GM12878 (cell line): ENCODE measurements around the gene MSH3. TPM values are rescaled to one million over a fixed set of nuclear protein-coding genes. Genes with fewer than 3 reads are reported as not detected.

Experiments used
- ATAC-seq: fragments of 200-7000 bp; cut with Tn5 transposase; 3 replicates; pipeline ENCODE4 v1.9.1; 2020; ENCODE audit warnings: mild to moderate bottlenecking, moderate library complexity
- BruUV-seq: library from RNA; stranded (reverse); fragments of 400-500 nt; replicated peaks from 2 replicates; lab custom pipeline; 2021; lab: Mats Ljungman, UMichigan
- CTCF ChIA-PET: fragments of 300-600 bp; sonication (Branson Sonifier 250); formaldehyde crosslinking; extraction: SDS; loops from one replicate; lab custom pipeline; 2021; ENCODE audit warnings: inconsistent platforms; lab: Yijun Ruan, JAX
- POLR2A ChIA-PET: fragments of 350-600 bp; formaldehyde crosslinking; extraction: SDS; loops from one replicate; lab custom pipeline; 2021; ENCODE audit warnings: inconsistent platforms; lab: Charles Lee
- RAD21 ChIA-PET: fragments of 300-600 bp; sonication (Branson Sonifier 250); formaldehyde crosslinking; loops from one replicate; lab custom pipeline; 2023; ENCODE audit warnings: antibody characterized with exemption; ENCODE audit not compliant: unreplicated experiment; lab: Charles Lee
- SMC1A ChIA-PET: fragments of 300-600 bp; sonication (Branson Sonifier 250); formaldehyde crosslinking; loops from one replicate; lab custom pipeline; 2023; ENCODE audit not compliant: unreplicated experiment, uncharacterized antibody; lab: Charles Lee
- DNase-seq: peaks from one replicate; pipeline ENCODE4 v3.0.0-alpha.2; 2011; ENCODE audit warnings: low read depth, low spot score
- FAIRE-seq: peaks from 3 replicates; lab custom pipeline; 2011; peaks lifted over from hg19 to GRCh38; lab: Jason Lieb, UNC
- H2AFZ ChIP-seq: 2 replicates; pipeline ENCODE4 v1.6.0; 2011; ENCODE audit warnings: low read depth, low read length, control low read depth; ENCODE audit not compliant: control insufficient read depth
- H3K27ac ChIP-seq: 2 replicates; pipeline ENCODE4 v1.5.1; 2011; ENCODE audit warnings: control low read depth; ENCODE audit not compliant: control insufficient read depth, insufficient read depth
- H3K27me3 ChIP-seq, 2 experiments: replicated peaks in 1 of 2; 2 replicates each; pipeline versions ENCODE4 v1.6.0 to v1.6.1; 2011; ENCODE audit warnings: low read length in 1 of 2; ENCODE audit not compliant: control insufficient read depth in 2 of 2, insufficient read depth in 2 of 2
- H3K36me3 ChIP-seq, 2 experiments: 2 replicates each; pipeline ENCODE4 v1.5.1; 2011; ENCODE audit warnings: low read length in 1 of 2; ENCODE audit not compliant: control insufficient read depth in 2 of 2, insufficient read depth in 2 of 2
- H3K4me1 ChIP-seq: 2 replicates; pipeline ENCODE4 v1.6.1; 2011; ENCODE audit warnings: mild to moderate bottlenecking, low read length, moderate library complexity, mixed read lengths; ENCODE audit not compliant: control insufficient read depth, insufficient read depth
- H3K4me2 ChIP-seq: 2 replicates; pipeline ENCODE4 v1.6.0; 2011; ENCODE audit warnings: control low read depth; ENCODE audit not compliant: control insufficient read depth, insufficient read depth
- H3K4me3 ChIP-seq: fragments of 200-600 bp; sonication (generic); 2 replicates; pipeline ENCODE4 v1.5.1; 2016
- H3K79me2 ChIP-seq: 2 replicates; pipeline ENCODE4 v1.6.0; 2011; ENCODE audit warnings: low read length; ENCODE audit not compliant: control insufficient read depth, insufficient read depth
- H3K9ac ChIP-seq: 2 replicates; pipeline ENCODE4 v1.8.0; 2011; ENCODE audit warnings: low read length, control low read depth, mixed read lengths; ENCODE audit not compliant: control insufficient read depth, insufficient read depth
- H3K9me3 ChIP-seq: replicated peaks from 3 replicates; pipeline ENCODE4 v1.5.1; 2011; ENCODE audit warnings: mild to moderate bottlenecking, low read length; ENCODE audit not compliant: control insufficient read depth, insufficient read depth
- H4K20me1 ChIP-seq: 2 replicates; pipeline ENCODE4 v1.6.0; 2011; ENCODE audit not compliant: control insufficient read depth, insufficient read depth
- CBX5 ChIP-seq: sonication (generic); IDR thresholded peaks from 2 replicates; pipeline ENCODE4 v1.6.1; 2016; ENCODE audit warnings: low read depth, moderate library complexity, mild to moderate bottlenecking, inconsistent platforms
- DPF2 ChIP-seq: fragments of 450-650 bp; IDR thresholded peaks from 2 replicates; pipeline ENCODE4 v1.6.1; 2017; ENCODE audit warnings: mild to moderate bottlenecking
- GABPA ChIP-seq: IDR thresholded peaks from 2 replicates; pipeline ENCODE4 v1.6.1; 2014; ENCODE audit warnings: antibody characterized with exemption, low read depth, mild to moderate bottlenecking, inconsistent platforms
- JUND ChIP-seq: IDR thresholded peaks from 2 replicates; pipeline ENCODE4 v1.6.1; 2012; ENCODE audit warnings: low read depth, mild to moderate bottlenecking, low read length, improper control_type of control experiment, moderate library complexity
- KAT2A ChIP-seq: conservative IDR thresholded peaks from 2 replicates; pipeline ENCODE4 v1.6.1; 2011; ENCODE audit warnings: low read depth, low read length; ENCODE audit not compliant: control insufficient read depth
- KLF5 ChIP-seq: fragments of 450-650 bp; IDR thresholded peaks from 2 replicates; pipeline ENCODE4 v1.6.1; 2014; ENCODE audit warnings: mild to moderate bottlenecking; ENCODE audit not compliant: partially characterized antibody
- MXI1 ChIP-seq: fragments of 150-350 bp; IDR thresholded peaks from 2 replicates; pipeline ENCODE4 v1.6.1; 2011; ENCODE audit warnings: low read depth, mild to moderate bottlenecking, inconsistent platforms, low read length, improper control_type of control experiment
- NFYA ChIP-seq: IDR thresholded peaks from 2 replicates; pipeline ENCODE4 v1.6.1; 2011; ENCODE audit warnings: low read depth, mild to moderate bottlenecking, low read length, improper control_type of control experiment, borderline replicate concordance
- RB1 ChIP-seq: fragments of 450-650 bp; formaldehyde crosslinking; IDR thresholded peaks from 2 replicates; pipeline ENCODE4 v1.6.1; 2017; ENCODE audit warnings: mild to moderate bottlenecking, borderline replicate concordance
- SMARCA5 ChIP-seq: fragments of 450-650 bp; IDR thresholded peaks from 2 replicates; pipeline ENCODE4 v1.6.1; 2017; ENCODE audit warnings: mild to moderate bottlenecking
- SMC3 ChIP-seq: IDR thresholded peaks from 2 replicates; pipeline ENCODE4 v1.6.1; 2011; ENCODE audit warnings: low read length, improper control_type of control experiment, borderline replicate concordance
- TAF1 ChIP-seq: IDR thresholded peaks from 2 replicates; pipeline ENCODE4 v1.6.1; 2011; ENCODE audit warnings: mild to moderate bottlenecking, low read depth, low read length, borderline replicate concordance
- TBL1XR1 ChIP-seq: IDR thresholded peaks from 2 replicates; pipeline ENCODE4 v1.6.1; 2012; ENCODE audit warnings: low read depth, low read length, improper control_type of control experiment
- ZNF622 ChIP-seq: fragments of 450-650 bp; IDR thresholded peaks from 2 replicates; pipeline ENCODE4 v1.6.1; 2017; ENCODE audit warnings: mild to moderate bottlenecking, inconsistent platforms
- WGBS: methylation state at CpG from one replicate; pipeline ENCODE4 v1.1.6; 2016; ENCODE audit warnings: low lambda C conversion rate; ENCODE audit not compliant: insufficient replicate concordance, insufficient coverage; ENCODE audit errors: missing lambda C conversion rate; 5-methylcytosine and 5-hydroxymethylcytosine counted together
- in situ Hi-C: fragments of 300-500 bp; cut with MboI; formaldehyde crosslinking; loops from 9 replicates; pipeline ENCODE4 v1.14.3; 2018; ENCODE audit warnings: mixed read lengths
- intact Hi-C: fragments of 100-400 bp; cut with micrococcal nuclease; formaldehyde crosslinking; loops from one replicate; pipeline ENCODE4 v1.14.2; 2022; ENCODE audit not compliant: unreplicated experiment
- polyA plus RNA-seq, 11 experiments: library from polyadenylated mRNA; depleted of rRNA in 4 of 11; unstranded in 6 of 11; stranded (reverse) in 5 of 11; fragments of >200 nt; fragmentation: Nextera tagmentation in 4 of 11; fragmentation: Illumina TruSeq in 1 of 11; extraction: Ambion mirVana in 4 of 11; extraction: Trizol in 1 of 11; gene quantifications; 1 replicate in 1 of 11; 2 replicates in 10 of 11; pipeline versions ENCODE4 v1.2.1 to v1.2.3, GENCODE V29; 2011 to 2016; ENCODE audit warnings: inconsistent platforms in 2 of 11, missing spikeins in 2 of 11, low read depth in 1 of 11
- total RNA-seq, 4 experiments: library from RNA; depleted of rRNA in 3 of 4; stranded (reverse); fragments of >200 nt in 3 of 4; fragmentation: Illumina TruSeq in 1 of 4; extraction: Trizol in 1 of 4; gene quantifications; 2 replicates each; pipeline versions ENCODE4 v1.2.1 to v1.2.3, GENCODE V29; 2013 to 2021
- TF ChIP-seq, protein P1 (sequence below): fragments of 450-650 bp; IDR thresholded peaks from 2 replicates; pipeline ENCODE4 v1.6.1; 2017; ENCODE audit warnings: low read depth, mild to moderate bottlenecking, moderate library complexity
- TF ChIP-seq, protein P2 (sequence below): fragments of 450-650 bp; IDR thresholded peaks from 2 replicates; pipeline ENCODE4 v1.6.1; 2016; ENCODE audit warnings: mild to moderate bottlenecking
- TF ChIP-seq, protein P3 (sequence below): fragments of 450-650 bp; IDR thresholded peaks from 2 replicates; pipeline ENCODE4 v1.6.1; 2017; ENCODE audit warnings: borderline replicate concordance
- TF ChIP-seq, protein P4 (sequence below): IDR thresholded peaks from 2 replicates; pipeline ENCODE4 v1.6.1; 2012; ENCODE audit warnings: low read depth, low read length, improper control_type of control experiment

MSH3 gene
- total and polyA plus RNA-seq, 10 of the 15 experiments (the other 5 are each of a cell fraction or from before 2014, with no cell fraction given) = 4.7 to 17.5 (median 12.2) TPM

DNA sequence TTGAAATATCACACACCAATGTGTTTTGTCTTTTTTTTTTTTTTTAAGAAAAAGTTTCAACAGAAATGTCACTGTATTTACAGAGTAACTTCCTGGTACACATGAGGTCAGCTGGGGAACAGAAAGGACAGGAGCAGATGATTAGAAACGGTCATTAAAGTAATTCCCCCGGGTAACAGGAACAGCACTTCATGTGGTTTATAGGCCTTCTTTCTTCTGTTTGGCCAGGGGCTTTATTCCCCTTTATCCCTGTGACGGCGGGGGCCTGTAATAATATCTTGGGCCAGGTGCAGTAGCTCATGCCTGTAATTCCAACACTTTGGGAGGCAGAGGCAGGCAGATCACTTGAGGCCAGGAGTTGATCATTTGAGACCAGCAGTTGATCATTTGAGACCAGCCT is 30.5 kb upstream of the MSH3 start:
- H3K36me3 ChIP-seq = no peaks in the 10 kb centered on the region
- no peaks in the 10 kb centered on the region for H3K27me3 ChIP-seq

DNA sequence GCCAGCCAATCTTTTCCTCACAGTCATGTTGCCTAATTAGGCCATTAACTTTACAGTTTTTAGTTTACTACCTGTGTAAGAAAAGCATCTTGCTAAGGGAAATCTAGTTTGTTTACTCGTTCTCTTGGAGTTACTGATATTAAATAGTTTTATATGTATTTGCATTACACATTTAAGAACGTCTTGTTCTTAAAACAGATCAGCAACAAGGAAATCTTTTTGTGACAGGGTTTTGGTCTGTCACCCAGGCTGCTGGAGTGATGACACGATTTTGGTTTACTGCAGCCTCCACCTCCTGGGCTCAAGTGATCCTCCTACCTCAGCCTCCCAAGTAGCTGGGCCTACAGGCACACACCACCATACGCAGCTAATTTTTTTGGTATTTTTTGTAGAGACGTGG is 29.2 kb upstream of the MSH3 start:
- H3K4me2 ChIP-seq = no peak overlapping the region
- no peaks in the 10 kb centered on the region for H3K4me1 ChIP-seq
- no peak overlapping the region for H3K4me3 ChIP-seq
- H3K79me2 ChIP-seq = no peaks in the 10 kb centered on the region
- no peak overlapping the region for H2AFZ ChIP-seq
- BruUV-seq = no TSS peak
- no peak for FAIRE-seq
- ChIA-PET RAD21 (no interaction called here), POLR2A (no interaction called here), CTCF (no interaction called here), SMC1A (no interaction called here)
- no peak for DNase-seq
- intact Hi-C loops (no loop called here), in situ Hi-C loops (no loop called here)
- no peak overlapping the region for H3K27ac ChIP-seq
- H4K20me1 ChIP-seq = no peaks in the 10 kb centered on the region
- H3K36me3 ChIP-seq = no peaks in the 10 kb centered on the region; a peak in 1 of 4 replicates
- no peak for ATAC-seq
- H3K27me3 ChIP-seq = no peaks in the 10 kb centered on the region
- WGBS = 77% methylated on average over 5 of the region's 5 CpGs
- no peaks in the 10 kb centered on the region for H3K9me3 ChIP-seq
- no peak overlapping the region for H3K9ac ChIP-seq
- TF ChIP-seq DPF2 (no peak), KAT2A (no peak), CBX5 (no peak), JUND (no peak)
- TF ChIP-seq, protein P1, sequence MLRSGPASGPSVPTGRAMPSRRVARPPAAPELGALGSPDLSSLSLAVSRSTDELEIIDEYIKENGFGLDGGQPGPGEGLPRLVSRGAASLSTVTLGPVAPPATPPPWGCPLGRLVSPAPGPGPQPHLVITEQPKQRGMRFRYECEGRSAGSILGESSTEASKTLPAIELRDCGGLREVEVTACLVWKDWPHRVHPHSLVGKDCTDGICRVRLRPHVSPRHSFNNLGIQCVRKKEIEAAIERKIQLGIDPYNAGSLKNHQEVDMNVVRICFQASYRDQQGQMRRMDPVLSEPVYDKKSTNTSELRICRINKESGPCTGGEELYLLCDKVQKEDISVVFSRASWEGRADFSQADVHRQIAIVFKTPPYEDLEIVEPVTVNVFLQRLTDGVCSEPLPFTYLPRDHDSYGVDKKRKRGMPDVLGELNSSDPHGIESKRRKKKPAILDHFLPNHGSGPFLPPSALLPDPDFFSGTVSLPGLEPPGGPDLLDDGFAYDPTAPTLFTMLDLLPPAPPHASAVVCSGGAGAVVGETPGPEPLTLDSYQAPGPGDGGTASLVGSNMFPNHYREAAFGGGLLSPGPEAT = no peak
- TF ChIP-seq, protein P2, sequence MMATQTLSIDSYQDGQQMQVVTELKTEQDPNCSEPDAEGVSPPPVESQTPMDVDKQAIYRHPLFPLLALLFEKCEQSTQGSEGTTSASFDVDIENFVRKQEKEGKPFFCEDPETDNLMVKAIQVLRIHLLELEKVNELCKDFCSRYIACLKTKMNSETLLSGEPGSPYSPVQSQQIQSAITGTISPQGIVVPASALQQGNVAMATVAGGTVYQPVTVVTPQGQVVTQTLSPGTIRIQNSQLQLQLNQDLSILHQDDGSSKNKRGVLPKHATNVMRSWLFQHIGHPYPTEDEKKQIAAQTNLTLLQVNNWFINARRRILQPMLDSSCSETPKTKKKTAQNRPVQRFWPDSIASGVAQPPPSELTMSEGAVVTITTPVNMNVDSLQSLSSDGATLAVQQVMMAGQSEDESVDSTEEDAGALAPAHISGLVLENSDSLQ = no peak
- TF ChIP-seq, protein P3, sequence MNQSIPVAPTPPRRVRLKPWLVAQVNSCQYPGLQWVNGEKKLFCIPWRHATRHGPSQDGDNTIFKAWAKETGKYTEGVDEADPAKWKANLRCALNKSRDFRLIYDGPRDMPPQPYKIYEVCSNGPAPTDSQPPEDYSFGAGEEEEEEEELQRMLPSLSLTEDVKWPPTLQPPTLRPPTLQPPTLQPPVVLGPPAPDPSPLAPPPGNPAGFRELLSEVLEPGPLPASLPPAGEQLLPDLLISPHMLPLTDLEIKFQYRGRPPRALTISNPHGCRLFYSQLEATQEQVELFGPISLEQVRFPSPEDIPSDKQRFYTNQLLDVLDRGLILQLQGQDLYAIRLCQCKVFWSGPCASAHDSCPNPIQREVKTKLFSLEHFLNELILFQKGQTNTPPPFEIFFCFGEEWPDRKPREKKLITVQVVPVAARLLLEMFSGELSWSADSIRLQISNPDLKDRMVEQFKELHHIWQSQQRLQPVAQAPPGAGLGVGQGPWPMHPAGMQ = no peak

More for the DNA sequence above, 30.5 kb upstream of the MSH3 start:
- SMC1A ChIA-PET = interaction anchor here (0.7 to 0.8 kb wide), 2 partner anchors 96 to 634 kb away, joined by 3 read pairs; no protein-coding TSS in a partner anchor
- Histone ChIP-seq H3K4me3 (no peak overlapping the region), H3K79me2 (no peaks in the 10 kb centered on the region), H3K9ac (no peak overlapping the region), H4K20me1 (no peaks in the 10 kb centered on the region), H3K9me3 (no peaks in the 10 kb centered on the region), H3K27ac (no peak overlapping the region), H3K4me2 (no peak overlapping the region), H3K4me1 (no peaks in the 10 kb centered on the region), H2AFZ (no peak overlapping the region)
- 73% methylated on average over 4 of the region's 4 CpGs for WGBS
- CTCF ChIA-PET = interaction anchor here (0.6 kb wide), 1 partner anchor 190 kb away, joined by 3 read pairs; no protein-coding TSS in a partner anchor
- FAIRE-seq (no peak), ATAC-seq (no peak), DNase-seq (no peak)
- intact Hi-C loops (no loop called here), in situ Hi-C loops (no loop called here)
- POLR2A ChIA-PET = interaction anchor here (0.6 to 0.7 kb wide), 3 partner anchors 29 to 471 kb away, joined by 5 read pairs; no protein-coding TSS in a partner anchor
- no TSS peak for BruUV-seq
- TF ChIP-seq SMC3 (no peak), ZNF622 (no peak), SMARCA5 (no peak), MXI1 (no peak), NFYA (no peak), KLF5 (no peak), GABPA (no peak), TBL1XR1 (no peak), RB1 (no peak), TAF1 (no peak)
- TF ChIP-seq, protein P4, sequence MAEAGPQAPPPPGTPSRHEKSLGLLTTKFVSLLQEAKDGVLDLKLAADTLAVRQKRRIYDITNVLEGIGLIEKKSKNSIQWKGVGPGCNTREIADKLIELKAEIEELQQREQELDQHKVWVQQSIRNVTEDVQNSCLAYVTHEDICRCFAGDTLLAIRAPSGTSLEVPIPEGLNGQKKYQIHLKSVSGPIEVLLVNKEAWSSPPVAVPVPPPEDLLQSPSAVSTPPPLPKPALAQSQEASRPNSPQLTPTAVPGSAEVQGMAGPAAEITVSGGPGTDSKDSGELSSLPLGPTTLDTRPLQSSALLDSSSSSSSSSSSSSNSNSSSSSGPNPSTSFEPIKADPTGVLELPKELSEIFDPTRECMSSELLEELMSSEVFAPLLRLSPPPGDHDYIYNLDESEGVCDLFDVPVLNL = no peak
- RAD21 ChIA-PET = no interaction called here
